Body of pancreas (tissue), 4 donors: ENCODE measurements around the gene RYR3.

Experiments used
- POLR2A ChIP-seq, 3 donors: fragments of 450-650 bp; IDR thresholded peaks; one replicate each; pipeline ENCODE4 v1.6.1; 2016; ENCODE audit warnings: antibody characterized with exemption in 3 of 3, mild to moderate bottlenecking in 2 of 3
- TF ChIP-seq, protein P1 (sequence below), 7 experiments: fragments of 450-650 bp in 4 of 7; fragments of 200-600 bp in 3 of 7; sonication (generic) in 3 of 7; IDR thresholded peaks; one replicate each; pipeline ENCODE4 v1.5.1; 2016 to 2019; ENCODE audit warnings: antibody characterized with exemption in 7 of 7

GRCh38 chr15:33629647-33630046 is 318.9 kb downstream of the RYR3 start:
- TF ChIP-seq, protein P1, sequence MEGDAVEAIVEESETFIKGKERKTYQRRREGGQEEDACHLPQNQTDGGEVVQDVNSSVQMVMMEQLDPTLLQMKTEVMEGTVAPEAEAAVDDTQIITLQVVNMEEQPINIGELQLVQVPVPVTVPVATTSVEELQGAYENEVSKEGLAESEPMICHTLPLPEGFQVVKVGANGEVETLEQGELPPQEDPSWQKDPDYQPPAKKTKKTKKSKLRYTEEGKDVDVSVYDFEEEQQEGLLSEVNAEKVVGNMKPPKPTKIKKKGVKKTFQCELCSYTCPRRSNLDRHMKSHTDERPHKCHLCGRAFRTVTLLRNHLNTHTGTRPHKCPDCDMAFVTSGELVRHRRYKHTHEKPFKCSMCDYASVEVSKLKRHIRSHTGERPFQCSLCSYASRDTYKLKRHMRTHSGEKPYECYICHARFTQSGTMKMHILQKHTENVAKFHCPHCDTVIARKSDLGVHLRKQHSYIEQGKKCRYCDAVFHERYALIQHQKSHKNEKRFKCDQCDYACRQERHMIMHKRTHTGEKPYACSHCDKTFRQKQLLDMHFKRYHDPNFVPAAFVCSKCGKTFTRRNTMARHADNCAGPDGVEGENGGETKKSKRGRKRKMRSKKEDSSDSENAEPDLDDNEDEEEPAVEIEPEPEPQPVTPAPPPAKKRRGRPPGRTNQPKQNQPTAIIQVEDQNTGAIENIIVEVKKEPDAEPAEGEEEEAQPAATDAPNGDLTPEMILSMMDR (IDR thresholded peaks at IDR 0.05) = no peak
- no peak for TF ChIP-seq POLR2A (IDR thresholded peaks at IDR 0.05)
